KMS-11 (cell line): ENCODE results near the gene NCBP3.

Experiments
- H2AFZ ChIP-seq: fragments of 200-600 bp; sonication (generic); 2 replicates; pipeline ENCODE4 v1.6.1; 2016; ENCODE audit warnings: antibody characterized with exemption, mixed run types, low read depth
- H3K27ac ChIP-seq: fragments of 200-600 bp; sonication (generic); 2 replicates; pipeline ENCODE4 v1.6.1; 2016; ENCODE audit warnings: mild to moderate bottlenecking, mixed run types
- H3K27me3 ChIP-seq: fragments of 200-600 bp; sonication (generic); 2 replicates; pipeline ENCODE4 v1.6.1; 2017; ENCODE audit warnings: mild to moderate bottlenecking, low read depth, mixed run types, moderate library complexity; ENCODE audit not compliant: insufficient read depth
- H3K36me3 ChIP-seq: fragments of 200-600 bp; sonication (generic); 2 replicates; pipeline ENCODE4 v1.6.1; 2017; ENCODE audit warnings: mild to moderate bottlenecking, mixed run types; ENCODE audit not compliant: insufficient read depth
- H3K4me1 ChIP-seq: fragments of 200-600 bp; sonication (generic); 2 replicates; pipeline ENCODE4 v1.6.1; 2016; ENCODE audit warnings: mild to moderate bottlenecking, low read depth, mixed run types; ENCODE audit not compliant: poor library complexity, severe bottlenecking
- H3K4me2 ChIP-seq: fragments of 200-600 bp; sonication (generic); 2 replicates; pipeline ENCODE4 v1.7.0; 2016; ENCODE audit warnings: mild to moderate bottlenecking, mixed run types
- H3K4me3 ChIP-seq: fragments of 200-600 bp; sonication (generic); IDR thresholded peaks from 2 replicates; pipeline ENCODE4 v1.6.1; 2017; ENCODE audit warnings: low read depth, low read length, mixed read lengths; ENCODE audit not compliant: insufficient read depth
- H3K79me2 ChIP-seq: fragments of 200-600 bp; sonication (generic); 2 replicates; pipeline ENCODE4 v1.6.1; 2016; ENCODE audit warnings: low read depth, mixed run types; ENCODE audit not compliant: insufficient read depth
- H3K9ac ChIP-seq: fragments of 200-600 bp; sonication (generic); 2 replicates; pipeline ENCODE4 v1.6.1; 2016; ENCODE audit warnings: mild to moderate bottlenecking, mixed run types
- H4K20me1 ChIP-seq: fragments of 200-600 bp; sonication (generic); 2 replicates; pipeline ENCODE4 v1.6.1; 2016; ENCODE audit warnings: mild to moderate bottlenecking, mixed run types; ENCODE audit not compliant: insufficient read depth
- CTCF ChIP-seq: fragments of 200-600 bp; sonication (generic); conservative IDR thresholded peaks from 2 replicates; pipeline ENCODE4 v1.6.1; 2017; ENCODE audit warnings: low read depth, mild to moderate bottlenecking, antibody characterized with exemption, low read length, moderate library complexity, mixed read lengths

Gene NCBP3

GRCh38 chr17:3817851-3818605 lies 28.0 kb downstream of the NCBP3 start:
- no peaks in the 10 kb centered on the region for H3K27me3 ChIP-seq
- TF ChIP-seq CTCF, result no peak
- no peaks in the 10 kb centered on the region for H3K36me3 ChIP-seq

GRCh38 chr17:3815925-3816324 lies 30.1 kb downstream of the NCBP3 start:
- H3K79me2 ChIP-seq, result no peaks in the 10 kb centered on the region
- no peaks in the 10 kb centered on the region for H3K27me3 ChIP-seq
- H3K9ac ChIP-seq, result no peak overlapping the region
- no peaks in the 10 kb centered on the region for H3K4me1 ChIP-seq
- H2AFZ ChIP-seq, result no peak overlapping the region
- H4K20me1 ChIP-seq, result no peaks in the 10 kb centered on the region
- no peak overlapping the region for H3K4me3 ChIP-seq
- H3K4me2 ChIP-seq, result no peak overlapping the region
- no peak overlapping the region for H3K27ac ChIP-seq
- TF ChIP-seq CTCF, result no peak
- H3K36me3 ChIP-seq, result no peaks in the 10 kb centered on the region

More at GRCh38 chr17:3817851-3818605, 28.0 kb downstream of the NCBP3 start:
- no peaks in the 10 kb centered on the region for H4K20me1 ChIP-seq
- H3K27ac ChIP-seq, result no peak overlapping the region
- no peak overlapping the region for H2AFZ ChIP-seq
- H3K4me3 ChIP-seq, result no peak overlapping the region
- no peak overlapping the region for H3K4me2 ChIP-seq
- H3K79me2 ChIP-seq, result no peaks in the 10 kb centered on the region
- no peak overlapping the region for H3K9ac ChIP-seq
- no peaks in the 10 kb centered on the region for H3K4me1 ChIP-seq

- no peak overlapping the region for H3K4me3 ChIP-seq
These were observed 30.9 kb downstream of the NCBP3 start for GRCh38 chr17:3815122-3815521.

GRCh38 chr17:3814361-3814760 lies 31.7 kb downstream of the NCBP3 start:
- TF ChIP-seq CTCF, result no peak
- Histone ChIP-seq H3K4me2 (no peak overlapping the region), H3K36me3 (no peaks in the 10 kb centered on the region), H3K4me1 (no peaks in the 10 kb centered on the region), H3K4me3 (no peak overlapping the region), H4K20me1 (no peaks in the 10 kb centered on the region), H3K27me3 (no peaks in the 10 kb centered on the region), H3K27ac (no peak overlapping the region), H2AFZ (no peak overlapping the region), H3K79me2 (no peaks in the 10 kb centered on the region), H3K9ac (no peak overlapping the region)

More at GRCh38 chr17:3815122-3815521, 30.9 kb downstream of the NCBP3 start:
- no peaks in the 10 kb centered on the region for H4K20me1 ChIP-seq
- TF ChIP-seq CTCF, result no peak
- H3K27me3 ChIP-seq, result no peaks in the 10 kb centered on the region
- H3K4me1 ChIP-seq, result no peaks in the 10 kb centered on the region
- no peaks in the 10 kb centered on the region for H3K36me3 ChIP-seq
- H3K79me2 ChIP-seq, result no peaks in the 10 kb centered on the region
- H3K9ac ChIP-seq, result no peak overlapping the region
- no peak overlapping the region for H3K27ac ChIP-seq
- H3K4me2 ChIP-seq, result no peak overlapping the region
- H2AFZ ChIP-seq, result no peak overlapping the region
